CD4-positive, alpha-beta T cell (primary cell): Measurements from ENCODE around the gene ABHD16B. TPM values are rescaled to one million over a fixed set of nuclear protein-coding genes. Genes with fewer than 3 reads are reported as not detected.
A peak's percentile ranks its signal among the peaks of the same experiment; 100 is the strongest.

Source experiments
- ATAC-seq: fragments of 200-7000 bp; cut with Tn5 transposase; one replicate; pipeline ENCODE4 v1.10.0; 2022; ENCODE audit warnings: mild to moderate bottlenecking; ENCODE audit not compliant: poor library complexity
- CTCF ChIA-PET: fragments of 350-600 bp; sonication (Branson Sonifier 250); formaldehyde crosslinking; loops from one replicate; lab custom pipeline; 2021; ENCODE audit warnings: antibody characterized with exemption, inconsistent platforms; lab: Charles Lee
- POLR2A ChIA-PET: fragments of 350-600 bp; sonication (Branson Sonifier 250); formaldehyde crosslinking; loops from one replicate; lab custom pipeline; 2021; ENCODE audit warnings: antibody characterized with exemption, inconsistent platforms; lab: Charles Lee
- DNase-seq, 14 experiments: peaks; one replicate each; pipeline ENCODE4 v3.0.0-alpha.2; 2013 to 2020; ENCODE audit warnings: mixed read lengths in 2 of 14
- H3K27ac ChIP-seq, 2 donors: one replicate each; pipeline versions ENCODE4 v1.5.1 to v1.7.0; 2013; ENCODE audit warnings: low read length in 2 of 2, low read depth in 1 of 2, mild to moderate bottlenecking in 1 of 2
- H3K27me3 ChIP-seq, 2 experiments: 1 replicate in 1 of 2; 2 replicates in 1 of 2; pipeline versions ENCODE4 v1.6.1 to v1.7.0; 2013; ENCODE audit warnings: low read length in 2 of 2, control low read depth in 1 of 2, mild to moderate bottlenecking in 1 of 2, moderate library complexity in 1 of 2; ENCODE audit not compliant: insufficient read depth in 2 of 2, control insufficient read depth in 1 of 2
- H3K36me3 ChIP-seq: one replicate; pipeline ENCODE4 v1.6.1; 2013; ENCODE audit warnings: low read length, control low read depth; ENCODE audit not compliant: insufficient read depth
- H3K4me1 ChIP-seq: one replicate; pipeline ENCODE4 v1.6.1; 2013; ENCODE audit warnings: low read length, control low read depth; ENCODE audit not compliant: insufficient read depth
- H3K4me3 ChIP-seq: one replicate; pipeline ENCODE4 v1.5.1; 2013; ENCODE audit warnings: mild to moderate bottlenecking, low read length, moderate library complexity
- H3K9me3 ChIP-seq, 2 experiments: 1 replicate in 1 of 2; 2 replicates in 1 of 2; pipeline versions ENCODE4 v1.6.1 to v1.7.0; 2013; ENCODE audit warnings: low read length in 2 of 2, mild to moderate bottlenecking in 2 of 2, control low read depth in 1 of 2, moderate library complexity in 1 of 2; ENCODE audit not compliant: control insufficient read depth in 1 of 2, insufficient read depth in 1 of 2
- H3K27ac Mint-ChIP-seq: one replicate; pipeline ENCODE4 v1.8.0; 2020; ENCODE audit warnings: mixed read lengths
- H3K27me3 Mint-ChIP-seq: one replicate; pipeline ENCODE4 v1.8.0; 2021; ENCODE audit warnings: mixed read lengths
- H3K36me3 Mint-ChIP-seq: one replicate; pipeline ENCODE4 v1.8.0; 2021; ENCODE audit warnings: low read depth, mixed read lengths
- H3K4me1 Mint-ChIP-seq: one replicate; pipeline ENCODE4 v1.8.0; 2021; ENCODE audit warnings: low read depth, mixed read lengths
- H3K4me3 Mint-ChIP-seq: one replicate; pipeline ENCODE4 v1.8.0; 2020; ENCODE audit warnings: mild to moderate bottlenecking, mixed read lengths
- H3K9me3 Mint-ChIP-seq: one replicate; pipeline ENCODE4 v1.8.0; 2020; ENCODE audit warnings: mixed read lengths
- CTCF ChIP-seq: fragments of 200-600 bp; IDR thresholded peaks from one replicate; pipeline ENCODE4 v1.8.0; 2022; ENCODE audit warnings: antibody characterized with exemption, mild to moderate bottlenecking
- intact Hi-C, 2 experiments: fragments of 100-400 bp; cut with DNase I in 1 of 2; cut with micrococcal nuclease in 1 of 2; formaldehyde crosslinking; loops; one replicate each; pipeline versions ENCODE4 v1.15.1 to v1.9.0; 2023 to 2025; cut with DNase I, micrococcal nuclease
- total RNA-seq, 174 experiments: library from RNA in 2 of 174; stranded (reverse) in 2 of 174; gene quantifications; one replicate each; pipeline ENCODE4 v1.2.3 and lab custom pipeline; 2021 to 2026

The ABHD16B gene
- total RNA-seq, 2 experiments from 2014 or later = not detected

- H3K9me3 Mint-ChIP-seq = no peaks in the 10 kb centered on the region
- peak in 1 of 14 experiments; percentile 33 for DNase-seq
- Histone ChIP-seq H3K27ac (no peak overlapping the region), H3K36me3 (no peaks in the 10 kb centered on the region), H3K9me3 (no peaks in the 10 kb centered on the region), H3K4me1 (peaks cover 38% of the 10 kb centered on the region), H3K4me3 (no peak overlapping the region), H3K27me3 (peaks cover 0 to 4% of the 10 kb centered on the region in 2 experiments)
- ATAC-seq = no peak
- ChIA-PET POLR2A (interaction anchor here (1.7 kb wide), 1 partner anchor 9 kb away, joined by 8 read pairs; the partner anchor contains the start of gene TPD52L2), CTCF (interaction anchor here (0.6 kb wide), 1 partner anchor 142 kb away, joined by 3 read pairs; no protein-coding TSS in a partner anchor)
- no peak overlapping the region for H3K4me3 Mint-ChIP-seq
- TF ChIP-seq CTCF = no peak
- peaks cover 2% of the 10 kb centered on the region for H3K36me3 Mint-ChIP-seq
- no peak overlapping the region for H3K27ac Mint-ChIP-seq
- intact Hi-C loops = no loop called here
- H3K4me1 Mint-ChIP-seq = peaks cover 23% of the 10 kb centered on the region
- H3K27me3 Mint-ChIP-seq = peaks cover 15% of the 10 kb centered on the region
These were observed 5.8 kb upstream of the ABHD16B start for GRCh38 chr20:63855363-63856097.

- peaks cover 0 to 4% of the 10 kb centered on the region in 2 experiments for H3K27me3 ChIP-seq
These were observed 5.2 kb upstream of the ABHD16B start for GRCh38 chr20:63856098-63856511.

More at GRCh38 chr20:63856098-63856511, 5.2 kb upstream of the ABHD16B start:
- POLR2A ChIA-PET = interaction anchor here (1.7 kb wide), 1 partner anchor 8 kb away, joined by 8 read pairs; the partner anchor contains the start of gene TPD52L2
- Histone ChIP-seq H3K4me3 (no peak overlapping the region), H3K4me1 (peaks cover 38% of the 10 kb centered on the region), H3K27ac (no peak overlapping the region), H3K36me3 (peaks cover 1% of the 10 kb centered on the region), H3K9me3 (peaks cover 0 to 3% of the 10 kb centered on the region in 2 experiments)
- peaks cover 9% of the 10 kb centered on the region for H3K27me3 Mint-ChIP-seq
- ATAC-seq (no peak), DNase-seq (no peak)
- H3K4me3 Mint-ChIP-seq = no peak overlapping the region
- H3K9me3 Mint-ChIP-seq = no peaks in the 10 kb centered on the region
- H3K4me1 Mint-ChIP-seq = peaks cover 23% of the 10 kb centered on the region
- H3K27ac Mint-ChIP-seq = no peak overlapping the region
- TF ChIP-seq CTCF = no peak
- peaks cover 7% of the 10 kb centered on the region for H3K36me3 Mint-ChIP-seq
- intact Hi-C loops = no loop called here
- CTCF ChIA-PET = interaction anchor here (0.6 kb wide), 1 partner anchor 143 kb away, joined by 3 read pairs; no protein-coding TSS in a partner anchor
